ENCODE results near the gene C4orf54.

C4orf54 gene

DNA sequence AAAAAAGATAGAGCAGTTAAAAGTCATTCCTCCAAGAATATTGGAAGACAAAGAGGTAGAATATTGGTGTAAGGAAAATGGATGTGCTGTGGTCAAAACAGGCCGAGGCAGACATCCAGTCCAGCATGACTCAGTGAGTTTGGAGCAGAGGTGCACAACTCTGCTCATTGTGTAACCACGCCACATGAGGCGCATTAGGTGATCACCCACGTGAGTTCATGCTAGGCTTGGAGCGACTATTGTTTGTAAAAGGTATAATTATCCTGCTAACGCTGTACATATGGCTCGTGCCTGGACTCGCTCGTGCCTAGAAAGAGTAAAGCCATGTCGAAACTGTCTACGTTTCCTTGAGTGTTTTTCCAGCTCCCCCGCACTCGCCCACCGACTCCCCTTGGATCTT is 23.9 kb downstream of the C4orf54 start:
- no peak for ATAC-seq
- TF ChIP-seq SNAI2 (CRISPR knock-in tag; IDR thresholded peaks at IDR 0.05) (no peak), GLIS3 (CRISPR knock-in tag; IDR thresholded peaks at IDR 0.05) (no peak), BACH2 (CRISPR knock-in tag; IDR thresholded peaks at IDR 0.05; ENCODE audit: borderline replicate concordance) (no peak), OSR1 (CRISPR knock-in tag; IDR thresholded peaks at IDR 0.05) (no peak), PPARA (CRISPR knock-in tag; IDR thresholded peaks at IDR 0.05; ENCODE audit: borderline replicate concordance) (no peak), ESRRG (CRISPR knock-in tag; IDR thresholded peaks at IDR 0.05) (no peak), ZNF565 (CRISPR knock-in tag; conservative IDR thresholded peaks at IDR 0.05; ENCODE audit: low read depth) (no peak), RARB (CRISPR knock-in tag; IDR thresholded peaks at IDR 0.05) (no peak), ISL1 (CRISPR knock-in tag; IDR thresholded peaks at IDR 0.05) (no peak)
- TF ChIP-seq, protein P1, sequence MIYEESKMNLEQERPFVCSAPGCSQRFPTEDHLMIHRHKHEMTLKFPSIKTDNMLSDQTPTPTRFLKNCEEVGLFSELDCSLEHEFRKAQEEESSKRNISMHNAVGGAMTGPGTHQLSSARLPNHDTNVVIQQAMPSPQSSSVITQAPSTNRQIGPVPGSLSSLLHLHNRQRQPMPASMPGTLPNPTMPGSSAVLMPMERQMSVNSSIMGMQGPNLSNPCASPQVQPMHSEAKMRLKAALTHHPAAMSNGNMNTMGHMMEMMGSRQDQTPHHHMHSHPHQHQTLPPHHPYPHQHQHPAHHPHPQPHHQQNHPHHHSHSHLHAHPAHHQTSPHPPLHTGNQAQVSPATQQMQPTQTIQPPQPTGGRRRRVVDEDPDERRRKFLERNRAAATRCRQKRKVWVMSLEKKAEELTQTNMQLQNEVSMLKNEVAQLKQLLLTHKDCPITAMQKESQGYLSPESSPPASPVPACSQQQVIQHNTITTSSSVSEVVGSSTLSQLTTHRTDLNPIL (CRISPR knock-in tag; IDR thresholded peaks at IDR 0.05; ENCODE audit: low read depth) = no peak
- TF ChIP-seq, protein P2, sequence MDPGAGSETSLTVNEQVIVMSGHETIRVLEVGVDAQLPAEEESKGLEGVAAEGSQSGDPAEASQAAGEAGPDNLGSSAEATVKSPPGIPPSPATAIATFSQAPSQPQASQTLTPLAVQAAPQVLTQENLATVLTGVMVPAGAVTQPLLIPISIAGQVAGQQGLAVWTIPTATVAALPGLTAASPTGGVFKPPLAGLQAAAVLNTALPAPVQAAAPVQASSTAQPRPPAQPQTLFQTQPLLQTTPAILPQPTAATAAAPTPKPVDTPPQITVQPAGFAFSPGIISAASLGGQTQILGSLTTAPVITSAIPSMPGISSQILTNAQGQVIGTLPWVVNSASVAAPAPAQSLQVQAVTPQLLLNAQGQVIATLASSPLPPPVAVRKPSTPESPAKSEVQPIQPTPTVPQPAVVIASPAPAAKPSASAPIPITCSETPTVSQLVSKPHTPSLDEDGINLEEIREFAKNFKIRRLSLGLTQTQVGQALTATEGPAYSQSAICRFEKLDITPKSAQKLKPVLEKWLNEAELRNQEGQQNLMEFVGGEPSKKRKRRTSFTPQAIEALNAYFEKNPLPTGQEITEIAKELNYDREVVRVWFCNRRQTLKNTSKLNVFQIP (CRISPR knock-in tag; IDR thresholded peaks at IDR 0.05; ENCODE audit: borderline replicate concordance, low read depth) = no peak

DNA sequence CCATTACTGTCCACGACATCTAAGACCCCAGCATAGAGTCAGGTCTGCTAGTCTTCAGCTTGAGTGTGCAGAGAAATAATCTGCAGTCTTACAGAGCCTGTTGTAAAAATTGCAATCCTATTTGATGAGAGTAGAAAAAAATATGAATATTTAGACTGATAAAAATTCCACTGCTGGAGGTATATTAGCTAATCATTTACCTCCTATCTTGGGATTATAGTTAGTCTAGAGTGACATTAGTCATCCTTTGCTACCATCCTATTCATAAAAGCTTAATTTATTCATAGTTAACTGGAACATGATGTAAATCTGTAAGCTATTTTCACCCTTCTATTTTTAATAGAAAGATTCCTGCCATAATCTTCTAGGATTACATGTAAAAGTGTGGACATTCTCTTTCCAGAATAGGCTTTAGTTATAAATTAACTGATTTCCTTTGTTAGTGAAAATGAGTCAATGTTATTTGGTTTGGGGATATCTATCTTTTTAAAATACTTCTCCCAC is 26.7 kb downstream of the C4orf54 start:
- no peak for TF ChIP-seq CSDC2 (CRISPR knock-in tag; IDR thresholded peaks at IDR 0.05)
- no peak for TF ChIP-seq ZNF70 (CRISPR knock-in tag; IDR thresholded peaks at IDR 0.05)
- TF ChIP-seq ISL1 (CRISPR knock-in tag; IDR thresholded peaks at IDR 0.05) = no peak
- TF ChIP-seq PPARA (CRISPR knock-in tag; IDR thresholded peaks at IDR 0.05; ENCODE audit: borderline replicate concordance) = no peak
- ATAC-seq = no peak

DNA sequence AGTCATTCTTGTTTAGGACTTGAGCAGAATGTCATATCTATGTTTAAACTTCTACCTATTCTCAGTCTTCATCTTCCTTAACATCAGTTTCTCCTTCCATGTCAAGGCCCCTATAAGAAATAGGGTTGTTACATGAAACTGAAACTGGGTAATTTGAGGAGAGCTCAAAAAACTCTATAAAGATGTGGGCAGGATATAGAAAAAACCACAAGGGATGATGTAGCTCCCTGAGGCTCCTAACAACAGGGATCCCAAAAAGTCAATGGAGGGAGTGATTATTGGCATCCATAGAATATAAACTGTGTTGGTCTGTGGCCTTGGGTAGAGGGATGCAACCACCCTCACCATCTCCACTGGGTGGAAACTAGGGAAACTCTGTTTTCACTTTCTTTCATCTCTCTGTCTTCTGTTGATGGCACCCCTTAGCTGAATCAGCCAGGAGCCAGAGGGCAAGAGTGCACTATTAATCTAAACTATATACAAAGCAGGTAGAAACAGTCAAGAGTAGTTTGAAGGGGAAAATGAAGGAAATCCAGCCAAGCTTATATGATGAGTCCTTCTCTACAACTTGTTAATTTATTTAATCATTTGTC is 27.6 kb downstream of the C4orf54 start:
- ATAC-seq = no peak
- TF ChIP-seq ZC3H10 (CRISPR knock-in tag; IDR thresholded peaks at IDR 0.05) = no peak
- TF ChIP-seq, protein P2 (CRISPR knock-in tag; IDR thresholded peaks at IDR 0.05; ENCODE audit: borderline replicate concordance, low read depth) = no peak
- no peak for TF ChIP-seq ZNF8 (CRISPR knock-in tag; IDR thresholded peaks at IDR 0.05)
- no peak for TF ChIP-seq ZFP3 (CRISPR knock-in tag; IDR thresholded peaks at IDR 0.05)
- TF ChIP-seq TCF4 (CRISPR knock-in tag; IDR thresholded peaks at IDR 0.05; ENCODE audit: borderline replicate concordance) = no peak
- no peak for TF ChIP-seq ARNTL (CRISPR knock-in tag; IDR thresholded peaks at IDR 0.05; ENCODE audit: borderline replicate concordance, low read depth)
- TF ChIP-seq, protein P3, sequence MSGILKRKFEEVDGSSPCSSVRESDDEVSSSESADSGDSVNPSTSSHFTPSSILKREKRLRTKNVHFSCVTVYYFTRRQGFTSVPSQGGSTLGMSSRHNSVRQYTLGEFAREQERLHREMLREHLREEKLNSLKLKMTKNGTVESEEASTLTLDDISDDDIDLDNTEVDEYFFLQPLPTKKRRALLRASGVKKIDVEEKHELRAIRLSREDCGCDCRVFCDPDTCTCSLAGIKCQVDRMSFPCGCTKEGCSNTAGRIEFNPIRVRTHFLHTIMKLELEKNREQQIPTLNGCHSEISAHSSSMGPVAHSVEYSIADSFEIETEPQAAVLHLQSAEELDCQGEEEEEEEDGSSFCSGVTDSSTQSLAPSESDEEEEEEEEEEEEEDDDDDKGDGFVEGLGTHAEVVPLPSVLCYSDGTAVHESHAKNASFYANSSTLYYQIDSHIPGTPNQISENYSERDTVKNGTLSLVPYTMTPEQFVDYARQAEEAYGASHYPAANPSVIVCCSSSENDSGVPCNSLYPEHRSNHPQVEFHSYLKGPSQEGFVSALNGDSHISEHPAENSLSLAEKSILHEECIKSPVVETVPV (CRISPR knock-in tag; IDR thresholded peaks at IDR 0.05) = no peak
- TF ChIP-seq ZFP30 (CRISPR knock-in tag; IDR thresholded peaks at IDR 0.05) = no peak
- TF ChIP-seq GLIS3 (CRISPR knock-in tag; IDR thresholded peaks at IDR 0.05) = no peak
- no peak for TF ChIP-seq OSR1 (CRISPR knock-in tag; IDR thresholded peaks at IDR 0.05)
- TF ChIP-seq, protein P1 (CRISPR knock-in tag; IDR thresholded peaks at IDR 0.05; ENCODE audit: low read depth) = no peak
- TF ChIP-seq ZNF565 (CRISPR knock-in tag; conservative IDR thresholded peaks at IDR 0.05; ENCODE audit: low read depth) = no peak
- no peak for TF ChIP-seq BACH2 (CRISPR knock-in tag; IDR thresholded peaks at IDR 0.05; ENCODE audit: borderline replicate concordance)
- no peak for TF ChIP-seq TOX (CRISPR knock-in tag; IDR thresholded peaks at IDR 0.05; ENCODE audit: borderline replicate concordance)
- TF ChIP-seq ESRRG (CRISPR knock-in tag; IDR thresholded peaks at IDR 0.05) = no peak
- TF ChIP-seq, protein P4, sequence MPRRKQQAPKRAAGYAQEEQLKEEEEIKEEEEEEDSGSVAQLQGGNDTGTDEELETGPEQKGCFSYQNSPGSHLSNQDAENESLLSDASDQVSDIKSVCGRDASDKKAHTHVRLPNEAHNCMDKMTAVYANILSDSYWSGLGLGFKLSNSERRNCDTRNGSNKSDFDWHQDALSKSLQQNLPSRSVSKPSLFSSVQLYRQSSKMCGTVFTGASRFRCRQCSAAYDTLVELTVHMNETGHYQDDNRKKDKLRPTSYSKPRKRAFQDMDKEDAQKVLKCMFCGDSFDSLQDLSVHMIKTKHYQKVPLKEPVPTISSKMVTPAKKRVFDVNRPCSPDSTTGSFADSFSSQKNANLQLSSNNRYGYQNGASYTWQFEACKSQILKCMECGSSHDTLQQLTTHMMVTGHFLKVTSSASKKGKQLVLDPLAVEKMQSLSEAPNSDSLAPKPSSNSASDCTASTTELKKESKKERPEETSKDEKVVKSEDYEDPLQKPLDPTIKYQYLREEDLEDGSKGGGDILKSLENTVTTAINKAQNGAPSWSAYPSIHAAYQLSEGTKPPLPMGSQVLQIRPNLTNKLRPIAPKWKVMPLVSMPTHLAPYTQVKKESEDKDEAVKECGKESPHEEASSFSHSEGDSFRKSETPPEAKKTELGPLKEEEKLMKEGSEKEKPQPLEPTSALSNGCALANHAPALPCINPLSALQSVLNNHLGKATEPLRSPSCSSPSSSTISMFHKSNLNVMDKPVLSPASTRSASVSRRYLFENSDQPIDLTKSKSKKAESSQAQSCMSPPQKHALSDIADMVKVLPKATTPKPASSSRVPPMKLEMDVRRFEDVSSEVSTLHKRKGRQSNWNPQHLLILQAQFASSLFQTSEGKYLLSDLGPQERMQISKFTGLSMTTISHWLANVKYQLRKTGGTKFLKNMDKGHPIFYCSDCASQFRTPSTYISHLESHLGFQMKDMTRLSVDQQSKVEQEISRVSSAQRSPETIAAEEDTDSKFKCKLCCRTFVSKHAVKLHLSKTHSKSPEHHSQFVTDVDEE (CRISPR knock-in tag; IDR thresholded peaks at IDR 0.05) = no peak
- no peak for TF ChIP-seq ISL1 (CRISPR knock-in tag; IDR thresholded peaks at IDR 0.05)

Measured in SK-N-SH treated with all-trans-retinoic acid at 6 μM for 48 hours (cell line).